ENCODE results near the gene GPC5.

The GPC5 gene

GRCh38 chr13:91824416-91824815, 426.0 kb downstream of the GPC5 start:
- TF ChIP-seq, protein P1, sequence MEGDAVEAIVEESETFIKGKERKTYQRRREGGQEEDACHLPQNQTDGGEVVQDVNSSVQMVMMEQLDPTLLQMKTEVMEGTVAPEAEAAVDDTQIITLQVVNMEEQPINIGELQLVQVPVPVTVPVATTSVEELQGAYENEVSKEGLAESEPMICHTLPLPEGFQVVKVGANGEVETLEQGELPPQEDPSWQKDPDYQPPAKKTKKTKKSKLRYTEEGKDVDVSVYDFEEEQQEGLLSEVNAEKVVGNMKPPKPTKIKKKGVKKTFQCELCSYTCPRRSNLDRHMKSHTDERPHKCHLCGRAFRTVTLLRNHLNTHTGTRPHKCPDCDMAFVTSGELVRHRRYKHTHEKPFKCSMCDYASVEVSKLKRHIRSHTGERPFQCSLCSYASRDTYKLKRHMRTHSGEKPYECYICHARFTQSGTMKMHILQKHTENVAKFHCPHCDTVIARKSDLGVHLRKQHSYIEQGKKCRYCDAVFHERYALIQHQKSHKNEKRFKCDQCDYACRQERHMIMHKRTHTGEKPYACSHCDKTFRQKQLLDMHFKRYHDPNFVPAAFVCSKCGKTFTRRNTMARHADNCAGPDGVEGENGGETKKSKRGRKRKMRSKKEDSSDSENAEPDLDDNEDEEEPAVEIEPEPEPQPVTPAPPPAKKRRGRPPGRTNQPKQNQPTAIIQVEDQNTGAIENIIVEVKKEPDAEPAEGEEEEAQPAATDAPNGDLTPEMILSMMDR (IDR thresholded peaks at IDR 0.05; ENCODE audit: extremely low read depth, missing control alignments) = no peak
- DNase-seq (ENCODE audit: low spot score) = no peak

GRCh38 chr13:91825516-91825915, 427.1 kb downstream of the GPC5 start:
- TF ChIP-seq, protein P1 (IDR thresholded peaks at IDR 0.05; ENCODE audit: extremely low read depth, missing control alignments) = no peak
- DNase-seq (ENCODE audit: low spot score) = no peak

DNA sequence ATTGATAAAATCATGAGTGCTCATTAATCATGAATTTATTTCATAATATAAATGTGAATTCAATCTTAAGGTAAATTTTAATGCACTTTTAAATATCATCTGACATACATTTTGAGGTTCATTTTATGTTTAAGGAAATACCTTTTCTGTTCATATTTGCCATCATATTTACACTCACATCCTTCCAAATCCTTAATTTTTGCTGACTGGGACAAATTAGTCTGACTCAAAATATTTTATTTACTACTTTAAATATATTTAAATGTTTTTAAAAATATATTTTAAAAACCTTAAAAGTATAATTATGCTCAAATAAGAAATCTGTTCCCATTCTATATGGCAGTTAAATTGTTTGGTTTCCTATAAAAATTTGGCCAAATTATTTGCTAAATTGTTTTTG, 438.1 kb downstream of the GPC5 start:
- no peak for DNase-seq (ENCODE audit: low spot score)
- TF ChIP-seq, protein P1 (IDR thresholded peaks at IDR 0.05; ENCODE audit: extremely low read depth, missing control alignments) = no peak

DNA sequence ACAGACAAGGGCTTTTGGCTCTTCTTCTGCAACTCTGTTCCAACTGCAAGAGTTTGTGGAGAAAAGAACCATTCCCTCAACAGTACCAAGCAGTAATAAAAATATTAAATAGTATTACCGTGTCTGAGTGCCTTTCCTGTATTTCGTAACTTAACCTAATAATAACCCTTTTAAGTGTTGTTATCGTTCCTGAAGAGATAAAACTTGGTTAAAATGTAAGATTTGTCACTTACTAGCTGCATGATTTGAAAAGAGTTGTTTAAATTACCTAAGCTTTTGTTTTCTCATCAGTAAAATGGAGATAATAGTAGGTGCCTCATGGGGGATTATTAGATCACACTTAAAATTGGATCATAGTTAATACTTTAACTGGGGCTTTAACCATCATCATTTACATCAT, 447.2 kb downstream of the GPC5 start:
- no peak for DNase-seq (ENCODE audit: low spot score)
- TF ChIP-seq, protein P1 (IDR thresholded peaks at IDR 0.05; ENCODE audit: extremely low read depth, missing control alignments) = no peak

- no peak for DNase-seq (ENCODE audit: low spot score)
- TF ChIP-seq, protein P1 (IDR thresholded peaks at IDR 0.05; ENCODE audit: extremely low read depth, missing control alignments) = no peak
Measured at GRCh38 chr13:91863699-91864098, 465.3 kb downstream of the GPC5 start.

DNA sequence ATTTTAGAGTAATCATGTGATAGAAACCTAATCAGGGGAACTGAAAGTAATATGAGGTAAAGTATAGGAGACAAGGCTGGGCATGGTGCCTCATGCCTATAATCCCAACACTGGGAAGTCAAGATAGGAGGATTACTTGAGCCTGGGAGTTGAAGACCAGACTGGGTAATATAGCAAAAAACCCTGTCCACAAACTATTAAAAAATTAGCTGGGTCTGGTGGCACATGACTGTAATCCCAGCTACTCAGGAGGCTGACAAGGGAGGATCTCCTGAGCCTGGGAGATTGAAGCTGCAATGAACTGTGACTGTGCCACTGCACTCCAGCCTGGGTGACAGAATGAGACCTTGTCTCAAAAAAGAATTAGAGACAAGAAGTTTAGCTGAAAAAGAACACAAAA, 469.9 kb downstream of the GPC5 start:
- TF ChIP-seq, protein P1 (IDR thresholded peaks at IDR 0.05; ENCODE audit: extremely low read depth, missing control alignments) = no peak
- DNase-seq (ENCODE audit: low spot score) = no peak

DNA sequence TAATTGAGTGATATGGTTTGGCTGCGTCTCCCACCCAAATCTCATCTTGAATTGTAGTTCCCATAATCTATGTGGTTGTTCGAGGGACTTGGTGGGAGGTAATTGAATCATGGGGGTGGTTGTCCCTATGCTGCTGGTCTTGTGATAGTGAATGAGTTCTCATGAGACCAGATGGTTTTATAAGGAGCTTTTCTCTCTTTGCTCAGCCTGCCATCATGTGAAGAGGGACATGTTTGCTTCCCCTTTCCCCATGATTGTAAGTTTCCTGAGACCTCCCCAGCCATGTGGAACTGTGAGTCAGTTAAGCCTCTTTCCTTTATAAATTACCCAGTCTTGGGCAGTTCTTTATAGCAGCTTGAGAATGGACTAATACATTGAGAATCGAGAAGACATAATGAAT, 480.1 kb downstream of the GPC5 start:
- no peak for DNase-seq (ENCODE audit: low spot score)
- TF ChIP-seq, protein P1 (IDR thresholded peaks at IDR 0.05; ENCODE audit: extremely low read depth, missing control alignments) = no peak

All from GM20000 (cell line).